H9 (cell line): ENCODE data around the gene LPCAT3. TPM values are rescaled to one million over a fixed set of nuclear protein-coding genes. Genes with fewer than 3 reads are reported as not detected.

Experiments
- DNase-seq: peaks from one replicate; pipeline ENCODE4 v3.0.0-alpha.2; 2017
- H2AFZ ChIP-seq: one replicate; pipeline ENCODE4 v1.6.1; 2013; ENCODE audit warnings: mild to moderate bottlenecking, low read length, control low read depth, moderate library complexity
- H2AK5ac ChIP-seq: 2 replicates; pipeline ENCODE4 v1.6.1; 2013; ENCODE audit warnings: low read length, control low read depth, mixed read lengths; ENCODE audit not compliant: insufficient read length
- H2BK120ac ChIP-seq: one replicate; pipeline ENCODE4 v1.6.1; 2013; ENCODE audit warnings: low read depth, mild to moderate bottlenecking, low read length, control low read depth, inconsistent platforms; ENCODE audit not compliant: poor library complexity, severe bottlenecking
- H2BK12ac ChIP-seq: 2 replicates; pipeline ENCODE4 v1.6.1; 2013; ENCODE audit warnings: low read length, control low read depth, mixed read lengths, low read depth; ENCODE audit not compliant: insufficient read length
- H2BK15ac ChIP-seq: 2 replicates; pipeline ENCODE4 v1.6.1; 2013; ENCODE audit warnings: low read depth, low read length, control low read depth
- H2BK20ac ChIP-seq: one replicate; pipeline ENCODE4 v1.6.1; 2013; ENCODE audit warnings: low read depth, mild to moderate bottlenecking, low read length, control low read depth, inconsistent platforms; ENCODE audit not compliant: poor library complexity, severe bottlenecking
- H2BK5ac ChIP-seq: 2 replicates; pipeline ENCODE4 v1.6.1; 2013; ENCODE audit warnings: low read length, control low read depth, mixed read lengths; ENCODE audit not compliant: insufficient read length
- H3K14ac ChIP-seq: 2 replicates; pipeline ENCODE4 v1.6.1; 2013; ENCODE audit warnings: low read length, control low read depth; ENCODE audit not compliant: insufficient read depth
- H3K18ac ChIP-seq: 2 replicates; pipeline ENCODE4 v1.6.1; 2013; ENCODE audit warnings: low read depth, mild to moderate bottlenecking, mixed read lengths, low read length, control low read depth; ENCODE audit not compliant: insufficient read length
- H3K23ac ChIP-seq: 2 replicates; pipeline ENCODE4 v1.6.1; 2013; ENCODE audit warnings: low read length, control low read depth, mixed read lengths, low read depth; ENCODE audit not compliant: insufficient read length
- H3K23me2 ChIP-seq: 2 replicates; pipeline ENCODE4 v1.6.1; 2013; ENCODE audit warnings: low read depth, mild to moderate bottlenecking, mixed read lengths, low read length, control low read depth; ENCODE audit not compliant: insufficient read length, poor library complexity, severe bottlenecking
- H3K27ac ChIP-seq: 2 replicates; pipeline ENCODE4 v1.5.1; 2013; ENCODE audit warnings: low read length, control low read depth, mixed read lengths, low read depth; ENCODE audit not compliant: insufficient read length
- H3K27me3 ChIP-seq: 2 replicates; pipeline ENCODE4 v1.6.1; 2013; ENCODE audit warnings: low read length, control low read depth, inconsistent platforms; ENCODE audit not compliant: insufficient read depth
- H3K4ac ChIP-seq: 2 replicates; pipeline ENCODE4 v1.6.1; 2013; ENCODE audit warnings: low read depth, mild to moderate bottlenecking, control low read depth, inconsistent platforms, low read length, moderate library complexity
- H3K4me1 ChIP-seq: 2 replicates; pipeline ENCODE4 v1.6.1; 2013; ENCODE audit warnings: low read length, control low read depth, inconsistent platforms; ENCODE audit not compliant: insufficient read depth
- H3K4me2 ChIP-seq: 2 replicates; pipeline ENCODE4 v1.6.1; 2013; ENCODE audit warnings: low read length, control low read depth, mixed read lengths; ENCODE audit not compliant: insufficient read length, insufficient read depth
- H3K56ac ChIP-seq: 2 replicates; pipeline ENCODE4 v1.6.1; 2013; ENCODE audit warnings: low read depth, mild to moderate bottlenecking, mixed read lengths, low read length, control low read depth; ENCODE audit not compliant: insufficient read length
- H3K79me1 ChIP-seq: 2 replicates; pipeline ENCODE4 v1.6.1; 2013; ENCODE audit warnings: low read depth, mild to moderate bottlenecking, moderate library complexity, low read length, control low read depth, inconsistent platforms; ENCODE audit not compliant: insufficient read depth, poor library complexity, severe bottlenecking
- H3K79me2 ChIP-seq: 2 replicates; pipeline ENCODE4 v1.6.1; 2013; ENCODE audit warnings: low read length, control low read depth, inconsistent platforms; ENCODE audit not compliant: insufficient read depth
- H3K9ac ChIP-seq: 2 replicates; pipeline ENCODE4 v1.6.1; 2013; ENCODE audit warnings: low read length, control low read depth, mixed read lengths; ENCODE audit not compliant: insufficient read length; ENCODE audit errors: extremely low read depth
- H3K9me3 ChIP-seq: one replicate; pipeline ENCODE4 v1.6.1; 2013; ENCODE audit warnings: low read depth, low read length, inconsistent platforms; ENCODE audit not compliant: control insufficient read depth
- H3T11ph ChIP-seq: one replicate; pipeline ENCODE4 v1.6.1; 2013; ENCODE audit warnings: mild to moderate bottlenecking, low read length, control low read depth, inconsistent platforms
- H4K20me1 ChIP-seq: one replicate; pipeline ENCODE4 v1.6.1; 2013; ENCODE audit not compliant: control insufficient read depth, insufficient read length, insufficient read depth
- H4K5ac ChIP-seq: 2 replicates; pipeline ENCODE4 v1.6.1; 2013; ENCODE audit warnings: low read depth, mild to moderate bottlenecking, mixed read lengths, low read length, control low read depth; ENCODE audit not compliant: insufficient read length
- H4K8ac ChIP-seq: replicated peaks from 2 replicates; pipeline ENCODE4 v1.6.1; 2013; ENCODE audit warnings: low read length, control low read depth, mixed read lengths, low read depth; ENCODE audit not compliant: insufficient read length
- H4K91ac ChIP-seq: 2 replicates; pipeline ENCODE4 v1.6.1; 2013; ENCODE audit warnings: low read depth, mild to moderate bottlenecking, moderate library complexity, mixed read lengths, low read length, control low read depth; ENCODE audit not compliant: insufficient read length
- H3K27ac Mint-ChIP-seq, 3 experiments: 2 replicates in 2 of 3; 3 replicates in 1 of 3; pipeline ENCODE4 v1.8.0; 2020 to 2021; ENCODE audit warnings: mixed read lengths in 3 of 3, mild to moderate bottlenecking in 1 of 3, moderate library complexity in 1 of 3
- H3K27me3 Mint-ChIP-seq: 2 replicates; pipeline ENCODE4 v1.8.0; 2021; ENCODE audit warnings: low read depth, mild to moderate bottlenecking, moderate library complexity, mixed read lengths
- H3K36me3 Mint-ChIP-seq, 3 experiments: 2 replicates in 2 of 3; 3 replicates in 1 of 3; pipeline ENCODE4 v1.8.0; 2020 to 2021; ENCODE audit warnings: low read depth in 3 of 3, mixed read lengths in 3 of 3; ENCODE audit not compliant: insufficient read depth in 1 of 3
- H3K4me1 Mint-ChIP-seq, 2 experiments: 2 replicates each; pipeline ENCODE4 v1.8.0; 2020; ENCODE audit warnings: mixed read lengths in 2 of 2
- H3K4me3 Mint-ChIP-seq, 2 experiments: 2 replicates in 1 of 2; 3 replicates in 1 of 2; pipeline ENCODE4 v1.8.0; 2020 to 2021; ENCODE audit warnings: mild to moderate bottlenecking in 2 of 2, mixed read lengths in 2 of 2, moderate library complexity in 1 of 2
- H3K9me3 Mint-ChIP-seq, 2 experiments: 2 replicates in 1 of 2; 3 replicates in 1 of 2; pipeline ENCODE4 v1.8.0; 2020; ENCODE audit warnings: mild to moderate bottlenecking in 2 of 2, mixed read lengths in 2 of 2, moderate library complexity in 1 of 2
- CTCF ChIP-seq: fragments of 200-600 bp; sonication (generic); conservative IDR thresholded peaks from 3 replicates; pipeline ENCODE4 v1.8.0; 2021; ENCODE audit warnings: antibody characterized with exemption, mild to moderate bottlenecking
- WGBS: extraction: QIAGEN DNeasy Blood & Tissue Kit; methylation state at CpG from one replicate; pipeline ENCODE4 v1.1.7; 2013; ENCODE audit warnings: missing lambda C conversion rate, low lambda C conversion rate, mixed read lengths; ENCODE audit not compliant: insufficient read length; ENCODE audit errors: extremely low coverage; 5-methylcytosine and 5-hydroxymethylcytosine counted together
- microRNA-seq: library from miRNA; unstranded; fragments of <30 nt; microRNA quantifications from one replicate; pipeline ENCODE4, GENCODE V29; 2020; ENCODE audit warnings: borderline microRNAs expressed
- total RNA-seq: library from RNA; stranded (reverse); gene quantifications from 2 replicates; pipeline ENCODE4 v1.2.1, GENCODE V29; 2021

The LPCAT3 gene
- total RNA-seq, 1 experiment from 2014 or later: 47.7 TPM

- peak; percentile 88 for DNase-seq
- H3K9ac ChIP-seq: peak within 1 kb of the TSS; percentile 60
- no peaks in the 10 kb centered on the region for H3K27me3 ChIP-seq
- H4K20me1 ChIP-seq: no peaks in the 10 kb centered on the region
- TF ChIP-seq CTCF: no peak
- peak within 1 kb of the TSS; percentile 98 to 100 (median 99) for H3K27ac Mint-ChIP-seq
- H4K8ac ChIP-seq: no peak within 1 kb of the TSS
- no peak within 1 kb of the TSS for H2BK5ac ChIP-seq
- H3K27me3 Mint-ChIP-seq: peaks cover 1% of the 10 kb centered on the region; the same call in 1 of the 2 replicates
- peaks cover 30% of the 10 kb centered on the region for H3K23me2 ChIP-seq
- no peak within 1 kb of the TSS for H4K91ac ChIP-seq
- H3K4me1 Mint-ChIP-seq: peaks cover 61 to 65% of the 10 kb centered on the region in 2 experiments
- H3K36me3 Mint-ChIP-seq: peaks cover 9 to 41% (median 23%) of the 10 kb centered on the region in 3 experiments; a peak in 6 of 7 replicates
- no peak within 1 kb of the TSS for H2AK5ac ChIP-seq
- H2BK20ac ChIP-seq: no peak within 1 kb of the TSS
- H3K4ac ChIP-seq: no peak within 1 kb of the TSS
- no peak within 1 kb of the TSS for H3K27ac ChIP-seq
- peak within 1 kb of the TSS; percentile 38 for H3K14ac ChIP-seq
- H3K23ac ChIP-seq: no peak within 1 kb of the TSS
- no CpG with 5 or more reads among the region's 66 CpGs for WGBS
- H3T11ph ChIP-seq: no peak within 1 kb of the TSS
- H3K79me2 ChIP-seq: peaks cover 24% of the 10 kb centered on the region; the same call in 1 of the 2 replicates
- no peak within 1 kb of the TSS for H2BK12ac ChIP-seq
- H3K4me1 ChIP-seq: peaks cover 3% of the 10 kb centered on the region; the same call in 1 of the 2 replicates
- no peak within 1 kb of the TSS for H3K56ac ChIP-seq
- H3K4me3 Mint-ChIP-seq: peak within 1 kb of the TSS; percentile 96 to 98
- peak within 1 kb of the TSS; percentile 97 for H3K4me2 ChIP-seq
- no peaks in the 10 kb centered on the region for H3K79me1 ChIP-seq
- H4K5ac ChIP-seq: no peak within 1 kb of the TSS
- H2BK120ac ChIP-seq: no peak within 1 kb of the TSS
- no peaks in the 10 kb centered on the region for H3K9me3 ChIP-seq
- peak within 1 kb of the TSS; percentile 85 for H3K18ac ChIP-seq
- H2AFZ ChIP-seq: no peak within 1 kb of the TSS
- no peak within 1 kb of the TSS for H2BK15ac ChIP-seq
- peaks cover 0 to 2% of the 10 kb centered on the region in 2 experiments; a peak in 1 of 5 replicates for H3K9me3 Mint-ChIP-seq
Observed at GRCh38 chr12:6927379-6928021, 90.8 kb downstream of the LPCAT3 start, which contains the start of gene ATN1. ATN1 (plus strand) TSS chr12:6927959; CDS start chr12:6934002, 6,043 bp downstream.

Small RNAs within 50 kb of the gene (microRNA-seq; reads per million reads assigned to microRNA genes)
- 233 reads per million, percentile 81 among the genes with 10 or more reads in this experiment for gene MIR141
- 2,180 reads per million, percentile 98 among the genes with 10 or more reads in this experiment for gene MIR200C

Other genes with a start within 250 kb of the LPCAT3 start
- gene LAG3, start 246.0 kb downstream of the LPCAT3 start, total RNA-seq: 1.7 and 2.2 TPM in 2 replicates
- 0.88 and 1.1 TPM in 2 replicates for gene CD4, start 228.9 kb downstream of the LPCAT3 start, total RNA-seq
- gene GPR162, start 196.7 kb downstream of the LPCAT3 start, total RNA-seq: 4.6 and 6.1 TPM in 2 replicates
- 55.0 and 60.2 TPM in 2 replicates for gene P3H3, start 190.1 kb downstream of the LPCAT3 start, total RNA-seq
- 17.3 and 20.0 TPM in 2 replicates for gene GNB3, start 177.6 kb downstream of the LPCAT3 start, total RNA-seq
- gene CDCA3, start 167.2 kb downstream of the LPCAT3 start, total RNA-seq: 45.1 and 48.6 TPM in 2 replicates
- gene USP5, start 166.3 kb downstream of the LPCAT3 start, total RNA-seq: 143 and 144 TPM in 2 replicates
- 1,177 and 1,211 TPM in 2 replicates for gene TPI1, start 150.9 kb downstream of the LPCAT3 start, total RNA-seq
- 13.7 and 16.3 TPM in 2 replicates for gene SPSB2, start 145.2 kb downstream of the LPCAT3 start, total RNA-seq
- gene LRRC23, start 113.7 kb downstream of the LPCAT3 start, total RNA-seq: 2.1 and 2.6 TPM in 2 replicates
- gene ENO2, start 103.9 kb downstream of the LPCAT3 start, total RNA-seq: 165 and 166 TPM in 2 replicates
- 97.9 and 103 TPM in 2 replicates for gene ATN1, start 90.5 kb downstream of the LPCAT3 start, total RNA-seq
- not detected in 2 replicates for gene RNU7-1, start 74.7 kb downstream of the LPCAT3 start, total RNA-seq
- gene C12orf57, start 74.5 kb downstream of the LPCAT3 start, total RNA-seq: 195 TPM in 2 replicates
- gene PTPN6, start 67.1 kb downstream of the LPCAT3 start, total RNA-seq: 18.2 and 19.8 TPM in 2 replicates
- 370 and 383 TPM in 2 replicates for gene PHB2, start 47.8 kb downstream of the LPCAT3 start, total RNA-seq
- 62.7 and 67.4 TPM in 2 replicates for gene EMG1, start 47.6 kb downstream of the LPCAT3 start, total RNA-seq
- 3.4 and 4.2 TPM in 2 replicates for gene C1S, start 42.2 kb upstream of the LPCAT3 start, total RNA-seq
- 11.4 and 11.5 TPM in 2 replicates for gene C1R, start 74.0 kb upstream of the LPCAT3 start, total RNA-seq
- 14.4 and 15.1 TPM in 2 replicates for gene C1RL, start 90.7 kb upstream of the LPCAT3 start, total RNA-seq
- 2.1 and 2.7 TPM in 2 replicates for gene RBP5, start 110.4 kb upstream of the LPCAT3 start, total RNA-seq
- gene CLSTN3, start 111.9 kb upstream of the LPCAT3 start, total RNA-seq: 25.0 and 26.2 TPM in 2 replicates
- gene PEX5, start 171.2 kb upstream of the LPCAT3 start, total RNA-seq: 38.1 and 40.5 TPM in 2 replicates